Activated CD8-positive, alpha-beta memory T cell treated with anti-CD3 and anti-CD28 coated beads, Interleukin-2, amount 50 U/mL, for 24 hours (primary cell): ENCODE data around the gene CCNE1.
"Not testable (repeated sequence)": the region's sequence is repeated elsewhere in the genome, so short reads cannot be mapped to it uniquely, and the experiment has no call there.

Experiments
- DNase-seq: peaks from one replicate; pipeline ENCODE4 v3.0.0-alpha.2; 2020; ENCODE audit errors: extremely low read depth

The CCNE1 gene

GRCh38 chr19:29787281-29787680, 24.5 kb upstream of the CCNE1 start:
- no peak for DNase-seq

DNA sequence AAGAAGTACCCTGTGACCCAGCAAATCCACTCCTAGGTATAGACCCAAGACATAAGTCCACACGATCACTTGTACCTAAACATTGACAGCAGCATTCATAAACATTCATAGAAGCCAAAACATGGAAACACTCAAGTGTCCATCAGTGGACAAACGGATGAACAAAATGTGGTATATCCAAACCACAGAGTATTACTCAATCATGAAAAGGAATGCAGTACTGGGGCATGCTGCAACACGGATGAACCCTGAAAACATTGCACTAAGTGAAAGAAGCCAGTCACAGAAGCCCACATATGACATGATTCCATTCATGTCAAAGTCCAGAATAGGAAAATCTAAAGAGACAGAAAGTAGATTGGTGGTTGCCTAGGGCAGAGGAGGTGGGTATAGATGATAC, 22.8 kb upstream of the CCNE1 start:
- no peak for DNase-seq

GRCh38 chr19:29793116-29793727, 18.6 kb upstream of the CCNE1 start:
- DNase-seq, result no peak

DNA sequence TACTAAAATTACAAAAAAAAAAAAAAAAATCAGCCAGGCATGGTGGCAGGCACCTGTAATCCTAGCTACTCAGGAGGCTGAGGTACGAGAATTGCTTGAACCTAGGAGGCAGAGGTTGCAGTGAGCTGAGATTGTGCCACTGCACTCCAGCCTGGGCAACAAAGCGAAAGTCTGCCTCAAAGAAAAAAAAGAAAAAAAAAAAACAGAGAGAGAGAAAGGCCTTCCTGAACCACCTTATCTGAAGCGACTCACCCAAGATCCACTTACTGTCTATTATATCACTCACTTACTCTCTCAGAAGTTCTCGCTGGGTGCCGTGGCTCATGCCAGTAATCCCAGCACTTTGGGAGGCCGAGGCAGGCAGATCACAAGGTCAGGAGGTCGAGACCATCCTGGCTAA, 17.3 kb upstream of the CCNE1 start:
- DNase-seq, result not testable (repeated sequence)

- no peak for DNase-seq
Measured at GRCh38 chr19:29795461-29796172, 16.2 kb upstream of the CCNE1 start.

DNA sequence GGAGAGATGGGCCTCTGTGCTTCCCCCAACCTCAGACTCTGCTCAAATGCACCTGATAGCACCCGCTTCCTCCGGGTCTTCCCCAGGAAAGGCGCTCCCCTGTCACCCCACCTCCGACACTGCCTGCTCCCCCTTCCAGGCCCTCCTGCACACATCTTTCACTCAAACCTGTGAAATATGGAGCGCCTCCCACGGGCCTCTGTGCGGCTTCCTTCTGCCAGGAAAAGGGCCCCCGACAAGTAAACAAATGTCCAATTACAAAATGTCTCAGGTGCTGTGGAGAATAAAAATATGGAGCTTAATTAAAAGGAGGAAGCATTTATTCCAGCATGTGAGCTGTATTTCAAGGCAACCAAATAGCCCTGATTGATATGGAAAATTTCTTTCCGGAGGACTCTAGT, 15.6 kb upstream of the CCNE1 start:
- DNase-seq, result no peak

GRCh38 chr19:29798774-29799497, 12.9 kb upstream of the CCNE1 start:
- DNase-seq, result no peak

DNA sequence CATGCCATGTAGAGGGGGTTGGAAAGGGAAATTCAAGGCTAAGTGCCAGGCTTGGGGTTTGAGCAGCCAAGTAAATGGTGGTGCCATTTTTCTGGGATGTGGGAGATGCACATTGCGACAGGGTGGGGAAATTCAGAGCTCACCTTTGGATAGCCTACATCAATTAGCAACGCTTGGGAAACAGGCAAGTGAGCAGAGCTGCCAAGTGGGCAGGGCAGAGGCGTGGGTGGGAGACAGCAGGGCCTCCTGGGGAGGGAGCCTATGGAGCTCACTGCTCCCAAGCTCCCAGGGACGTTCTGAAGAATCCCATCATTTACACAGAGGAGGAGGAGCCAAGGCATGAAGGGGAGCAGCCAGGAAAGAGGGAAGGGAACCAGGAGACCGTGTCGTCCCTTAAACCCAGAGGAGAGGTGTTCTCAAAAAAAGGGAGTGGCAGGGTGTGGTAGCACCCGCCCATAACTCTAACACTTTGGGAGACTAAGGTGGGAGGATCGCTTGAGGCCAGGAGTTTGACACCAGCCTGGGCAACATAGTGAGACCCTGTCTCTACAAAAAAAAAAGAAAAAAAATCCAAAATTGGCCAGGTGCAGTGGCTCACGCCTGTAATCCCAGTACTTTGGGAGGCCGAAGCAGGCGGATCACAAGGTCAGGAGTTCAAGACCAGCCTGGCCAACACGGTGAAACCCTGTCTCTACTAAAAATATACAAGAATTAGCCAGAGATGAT, 11.5 kb upstream of the CCNE1 start:
- no peak for DNase-seq

GRCh38 chr19:29803951-29804350, 7.8 kb upstream of the CCNE1 start:
- not testable (repeated sequence) for DNase-seq

GRCh38 chr19:29804493-29804892, 7.3 kb upstream of the CCNE1 start:
- no peak for DNase-seq

- no peak for DNase-seq
Measured at GRCh38 chr19:29805031-29805965, 6.5 kb upstream of the CCNE1 start.

DNA sequence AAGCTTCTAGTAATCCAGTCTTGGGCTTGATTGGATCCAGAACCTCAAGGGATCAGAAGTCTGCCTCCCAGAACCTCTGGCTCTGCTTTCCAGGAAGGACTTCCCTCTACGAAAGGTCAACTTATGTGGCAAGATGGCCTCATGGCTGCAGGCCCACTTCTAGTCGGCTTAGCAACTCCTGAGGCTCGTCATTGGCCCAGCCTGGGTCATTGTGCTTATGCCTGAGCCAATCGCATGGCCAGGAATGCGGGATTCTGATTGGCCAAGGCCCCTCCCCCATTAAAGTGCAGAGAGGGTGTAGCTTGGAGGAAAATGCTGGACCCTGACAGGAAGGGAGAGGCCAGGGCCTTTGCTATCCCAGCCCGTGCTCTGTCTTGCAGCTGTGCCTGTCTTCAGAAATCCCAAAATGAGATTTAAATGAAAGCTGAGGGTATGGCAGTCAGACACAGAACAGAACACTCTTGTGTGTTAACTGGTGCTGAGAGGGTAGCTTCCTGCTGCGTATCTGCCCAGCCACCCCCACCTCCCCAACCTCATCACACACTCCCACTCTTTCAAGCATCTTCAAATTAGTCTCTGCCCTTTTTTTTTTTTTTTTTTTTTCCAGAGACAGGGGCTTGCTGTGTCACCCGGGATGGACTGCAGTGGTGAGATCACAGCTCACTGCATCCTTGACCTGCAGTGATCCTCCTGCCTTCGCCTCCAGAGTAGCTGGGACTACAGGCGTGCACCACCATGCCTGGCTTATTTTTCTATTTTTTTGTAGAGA, 5.5 kb upstream of the CCNE1 start:
- DNase-seq, result no peak

DNA sequence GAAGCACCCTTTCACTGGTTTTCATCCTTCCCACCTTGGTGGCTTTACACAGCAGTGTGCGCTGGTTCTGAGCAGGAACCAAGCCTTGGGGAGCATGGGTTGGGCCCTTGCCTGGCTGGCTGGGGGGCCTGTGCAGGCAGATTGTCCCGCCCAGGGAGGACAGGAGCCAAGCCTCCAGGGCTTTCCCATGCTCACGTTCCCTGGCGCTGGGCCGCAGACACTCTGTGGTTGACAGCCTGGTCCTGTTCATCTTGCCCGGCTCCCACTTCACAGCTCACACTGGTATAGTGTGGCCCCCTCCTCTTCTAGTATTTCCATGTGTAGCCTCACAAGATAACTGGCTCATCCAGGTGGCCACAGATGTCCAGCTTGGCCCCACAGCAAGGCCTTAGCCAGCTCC, 4.6 kb upstream of the CCNE1 start:
- no peak for DNase-seq

DNA sequence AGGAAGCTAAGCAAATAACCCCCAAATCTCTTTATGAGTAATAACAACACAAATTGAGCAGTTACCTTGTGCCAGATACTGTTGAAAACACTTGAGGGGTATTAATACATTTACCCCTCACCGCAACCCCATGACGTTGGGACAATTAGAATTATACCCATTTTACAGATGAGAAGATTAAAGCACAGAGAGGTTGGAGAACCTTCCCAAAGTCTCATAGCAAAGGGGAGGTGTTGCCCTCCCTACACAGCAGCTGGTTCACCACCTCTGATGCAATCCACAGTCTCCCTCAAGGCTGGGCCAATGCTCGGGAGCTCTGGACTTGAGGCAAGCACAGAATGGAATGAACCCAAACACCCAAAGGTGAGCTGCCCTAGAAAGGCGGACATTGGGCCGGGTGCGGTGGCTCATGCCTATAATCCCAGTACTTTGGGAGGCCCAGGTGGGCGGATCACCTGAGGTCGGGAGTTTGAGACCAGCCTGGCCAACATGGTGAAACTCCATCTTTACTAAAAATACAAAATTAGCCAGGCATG, 3.9 kb upstream of the CCNE1 start:
- DNase-seq, result no peak

- no peak for DNase-seq
Measured at GRCh38 chr19:29809795-29810503, 1.8 kb upstream of the CCNE1 start.

DNA sequence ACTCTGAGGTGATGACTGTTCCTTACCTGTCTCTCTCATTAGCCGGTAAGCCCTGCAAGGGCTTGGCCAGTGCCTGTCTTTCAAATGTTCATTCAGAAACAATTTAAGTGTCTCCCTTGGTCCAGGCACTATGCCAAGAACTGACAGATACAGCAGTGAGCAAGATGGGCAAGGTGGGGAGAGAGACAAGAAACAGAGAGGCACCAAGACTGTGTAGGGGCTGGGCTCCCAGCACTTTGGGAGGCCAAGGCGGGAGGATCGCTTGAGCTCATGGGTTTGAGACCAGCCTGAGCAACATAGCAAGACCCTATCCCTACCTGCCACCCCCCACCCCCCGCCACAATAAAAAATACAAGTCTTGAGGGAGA, 1.3 kb upstream of the CCNE1 start:
- DNase-seq, result no peak

DNA sequence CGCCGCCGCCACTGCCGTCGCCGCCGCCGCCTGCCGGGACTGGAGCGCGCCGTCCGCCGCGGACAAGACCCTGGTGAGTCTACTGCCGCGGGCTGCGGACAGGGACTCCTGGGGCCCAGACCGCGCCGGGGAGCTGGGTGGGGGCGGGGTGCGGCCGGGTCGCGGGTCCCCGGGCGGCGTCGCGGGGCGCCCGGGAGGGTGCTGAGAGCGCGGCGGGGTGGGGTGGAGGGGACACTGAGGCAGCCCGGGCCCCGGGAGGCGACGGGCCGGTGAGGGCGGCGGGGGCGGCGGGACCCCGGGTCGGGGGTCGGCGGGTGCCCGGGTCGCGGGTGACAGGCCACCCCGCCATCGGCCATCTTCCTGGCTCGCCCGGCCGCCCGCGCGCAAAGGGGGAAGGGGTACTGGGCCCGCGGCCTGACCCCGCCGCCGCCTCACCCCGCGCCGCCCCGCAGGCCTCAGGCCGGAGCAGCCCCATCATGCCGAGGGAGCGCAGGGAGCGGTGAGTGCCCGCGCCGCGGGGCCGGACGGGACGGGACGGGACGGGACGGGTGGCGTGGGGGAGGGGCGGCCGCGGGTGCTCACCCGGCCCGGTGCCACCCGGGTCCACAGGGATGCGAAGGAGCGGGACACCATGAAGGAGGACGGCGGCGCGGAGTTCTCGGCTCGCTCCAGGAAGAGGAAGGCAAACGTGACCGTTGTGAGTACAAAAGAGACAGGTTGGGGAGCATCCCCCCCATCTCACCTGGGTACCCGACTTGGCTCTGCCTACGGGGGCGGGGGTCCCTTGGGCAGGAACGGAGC, 489 bp downstream of the CCNE1 start:
- no peak for DNase-seq

DNA sequence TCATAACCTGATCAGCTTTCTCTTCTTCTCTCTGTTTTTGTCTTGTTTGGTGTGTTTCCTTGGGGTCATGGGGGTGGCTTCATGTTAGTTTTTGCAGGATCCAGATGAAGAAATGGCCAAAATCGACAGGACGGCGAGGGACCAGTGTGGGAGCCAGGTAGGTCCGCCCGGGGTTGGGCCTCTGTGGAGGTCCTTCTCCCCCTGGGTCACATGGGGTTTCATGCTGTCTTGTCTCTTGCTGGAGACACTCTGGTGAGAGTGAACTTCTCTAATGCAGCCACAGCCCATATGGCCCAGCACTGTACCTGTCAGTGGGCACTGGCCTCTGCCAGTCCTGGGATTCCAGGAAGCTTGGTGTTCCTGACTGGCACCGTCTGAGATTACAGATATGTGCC, 1.1 kb downstream of the CCNE1 start:
- DNase-seq, result no peak

DNA sequence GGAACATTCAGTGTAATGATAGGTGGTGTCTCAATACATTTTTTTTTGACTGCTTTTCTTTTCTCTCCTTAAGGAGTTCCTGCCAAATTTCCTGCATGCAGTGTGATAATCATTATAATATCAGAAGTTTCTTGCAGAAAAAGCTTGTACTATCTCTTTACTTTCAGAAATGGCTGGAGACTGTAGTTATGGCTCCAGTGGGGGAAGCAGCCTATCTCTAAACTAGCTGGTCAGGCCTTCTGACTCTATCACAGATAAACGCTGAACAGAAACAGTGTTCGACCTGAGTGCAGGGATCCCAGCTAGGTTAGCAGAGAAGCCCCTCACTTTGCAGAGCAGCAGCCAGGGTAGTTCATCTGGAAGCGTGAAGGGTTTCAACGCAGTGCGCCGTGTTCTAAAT, 1.9 kb downstream of the CCNE1 start:
- DNase-seq, result no peak
